Thyroid gland (tissue), 4 donors: ENCODE results near the gene CTIF. TPM values are rescaled to one million over a fixed set of nuclear protein-coding genes. Genes with fewer than 3 reads are reported as not detected.

Experiments used
- DNase-seq, 2 donors: peaks; one replicate each; pipeline ENCODE4 v3.0.0-alpha.2; 2019
- H3K27ac ChIP-seq, 3 donors: fragments of 200-600 bp; sonication (generic); 1 replicate in 2 of 3; 2 replicates in 1 of 3; pipeline ENCODE4 v1.5.1; 2016 to 2019; ENCODE audit warnings: mild to moderate bottlenecking in 1 of 3, moderate library complexity in 1 of 3
- H3K27me3 ChIP-seq: fragments of 200-600 bp; sonication (generic); one replicate; pipeline ENCODE4 v1.5.1; 2019
- H3K36me3 ChIP-seq, 2 donors: fragments of 200-600 bp; sonication (generic); one replicate each; pipeline ENCODE4 v1.5.1; 2016 to 2019
- H3K4me1 ChIP-seq, 2 donors: fragments of 200-600 bp; sonication (generic); one replicate each; pipeline ENCODE4 v1.5.1; 2017 to 2019
- H3K4me3 ChIP-seq, 3 donors: fragments of 200-600 bp; sonication (generic); replicated peaks in 1 of 3; 1 replicate in 2 of 3; 2 replicates in 1 of 3; pipeline ENCODE4 v1.5.1; 2016; ENCODE audit warnings: mild to moderate bottlenecking in 1 of 3
- H3K9me3 ChIP-seq: fragments of 200-600 bp; sonication (generic); one replicate; pipeline ENCODE4 v1.5.1; 2017
- CTCF ChIP-seq, 6 experiments: fragments of 200-600 bp in 3 of 6; fragments of 450-650 bp in 3 of 6; sonication (generic) in 3 of 6; IDR thresholded peaks; one replicate each; pipeline ENCODE4 v1.5.1; 2016 to 2019; ENCODE audit warnings: antibody characterized with exemption in 6 of 6, mild to moderate bottlenecking in 2 of 6, inconsistent platforms in 1 of 6, moderate library complexity in 1 of 6
- POLR2A ChIP-seq, 2 donors: fragments of 450-650 bp; IDR thresholded peaks; one replicate each; pipeline ENCODE4 v1.6.1; 2017; ENCODE audit warnings: antibody characterized with exemption in 2 of 2, mild to moderate bottlenecking in 2 of 2, moderate library complexity in 1 of 2
- WGBS, 2 donors: methylation state at CpG; one replicate each; pipeline ENCODE4 v1.1.5; 2017; 5-methylcytosine and 5-hydroxymethylcytosine counted together
- intact Hi-C: fragments of 100-400 bp; cut with DNase I; formaldehyde crosslinking; loops from one replicate; pipeline ENCODE4 v1.15.1; 2023
- total RNA-seq, 4 donors: library from RNA; depleted of rRNA; stranded (reverse); fragments of >200 nt; gene quantifications; one replicate each; pipeline ENCODE4 v1.2.3, GENCODE V29; 2016

The CTIF gene
- total RNA-seq, 4 donors from 2014 or later: 18.7 to 29.8 (median 23.6) TPM

GRCh38 chr18:48548011-48548771 is 9.4 kb downstream of the CTIF start:
- Histone ChIP-seq H3K27ac (no peak overlapping the region), H3K36me3 (no peaks in the 10 kb centered on the region), H3K9me3 (no peaks in the 10 kb centered on the region), H3K4me3 (no peak overlapping the region), H3K27me3 (no peaks in the 10 kb centered on the region), H3K4me1 (peaks cover 0 to 3% of the 10 kb centered on the region in 2 donors)
- intact Hi-C loops: loop anchor here (10.0 kb wide), 1 partner anchor 73 kb away; no protein-coding TSS in a partner anchor
- TF ChIP-seq CTCF (IDR thresholded peaks at IDR 0.05): no peak
- TF ChIP-seq POLR2A (IDR thresholded peaks at IDR 0.05): no peak
- 68 to 83% methylated on average over 8 of the region's 8 CpGs for WGBS, 2 donors
- DNase-seq: no peak

GRCh38 chr18:48548921-48549320 is 10.1 kb downstream of the CTIF start:
- TF ChIP-seq CTCF (IDR thresholded peaks at IDR 0.05): no peak
- no peak for TF ChIP-seq POLR2A (IDR thresholded peaks at IDR 0.05)
- WGBS, 2 donors: 74 to 94% methylated on average over 4 of the region's 4 CpGs
- peaks cover 0 to 3% of the 10 kb centered on the region in 2 donors for H3K4me1 ChIP-seq
- no peaks in the 10 kb centered on the region for H3K9me3 ChIP-seq
- no peak overlapping the region for H3K27ac ChIP-seq
- H3K27me3 ChIP-seq: no peaks in the 10 kb centered on the region
- DNase-seq: no peak
- H3K4me3 ChIP-seq: no peak overlapping the region
- intact Hi-C loops: loop anchor here (10.0 kb wide), 1 partner anchor 74 kb away; no protein-coding TSS in a partner anchor
- H3K36me3 ChIP-seq: no peaks in the 10 kb centered on the region

- WGBS, 2 donors: 87 to 96% methylated on average over 2 of the region's 2 CpGs
- H3K9me3 ChIP-seq: no peaks in the 10 kb centered on the region
- intact Hi-C loops: no loop called here
- no peak overlapping the region for H3K4me3 ChIP-seq
- no peaks in the 10 kb centered on the region for H3K27me3 ChIP-seq
- no peaks in the 10 kb centered on the region for H3K36me3 ChIP-seq
- DNase-seq: no peak
- TF ChIP-seq POLR2A (IDR thresholded peaks at IDR 0.05) (no peak), CTCF (IDR thresholded peaks at IDR 0.05) (no peak)
- H3K4me1 ChIP-seq: peaks cover 0 to 3% of the 10 kb centered on the region in 2 donors
- H3K27ac ChIP-seq: no peak overlapping the region
Measured at GRCh38 chr18:48550101-48550729, 11.4 kb downstream of the CTIF start.

- no peak for DNase-seq
- WGBS, 2 donors: 88 to 96% methylated on average over 2 of the region's 2 CpGs
- H3K27ac ChIP-seq: no peak overlapping the region
- intact Hi-C loops: no loop called here
- H3K9me3 ChIP-seq: no peaks in the 10 kb centered on the region
- H3K4me1 ChIP-seq: peaks cover 0 to 3% of the 10 kb centered on the region in 2 donors
- no peak overlapping the region for H3K4me3 ChIP-seq
- no peaks in the 10 kb centered on the region for H3K36me3 ChIP-seq
- TF ChIP-seq CTCF (IDR thresholded peaks at IDR 0.05) (no peak), POLR2A (IDR thresholded peaks at IDR 0.05) (no peak)
- no peaks in the 10 kb centered on the region for H3K27me3 ChIP-seq
Measured at GRCh38 chr18:48551100-48551499, 12.3 kb downstream of the CTIF start.

- Histone ChIP-seq H3K27ac (no peak overlapping the region), H3K4me3 (no peak overlapping the region), H3K27me3 (no peaks in the 10 kb centered on the region), H3K4me1 (peaks cover 0 to 3% of the 10 kb centered on the region in 2 donors), H3K9me3 (no peaks in the 10 kb centered on the region), H3K36me3 (no peaks in the 10 kb centered on the region)
- WGBS, 2 donors: 94 to 95% methylated on average over 3 of the region's 3 CpGs
- DNase-seq: no peak
- TF ChIP-seq POLR2A (IDR thresholded peaks at IDR 0.05) (no peak), CTCF (IDR thresholded peaks at IDR 0.05) (no peak)
- intact Hi-C loops: no loop called here
Measured at GRCh38 chr18:48552130-48552529, 13.3 kb downstream of the CTIF start.
